HG03460 (cell line): Measurements from ENCODE around the gene SRP9.
A peak's percentile ranks its signal among the peaks of the same experiment; 100 is the strongest.
"Not testable (repeated sequence)": the region's sequence is repeated elsewhere in the genome, so short reads cannot be mapped to it uniquely, and the experiment has no call there.

Experiments used
- ATAC-seq: cut with Tn5 transposase; IDR thresholded peaks from one replicate; pipeline ENCODE4 v1.9.1; 2021; ENCODE audit not compliant: unreplicated experiment

The SRP9 gene

GRCh38 chr1:225755671-225756319 is 21.8 kb upstream of the SRP9 start:
- no peak for ATAC-seq

GRCh38 chr1:225757927-225758656 is 19.5 kb upstream of the SRP9 start:
- no peak for ATAC-seq

- ATAC-seq = not testable (repeated sequence)
Measured at GRCh38 chr1:225759972-225760371, 17.7 kb upstream of the SRP9 start.

GRCh38 chr1:225760531-225760930 is 17.1 kb upstream of the SRP9 start:
- no peak for ATAC-seq

- not testable (repeated sequence) for ATAC-seq
Measured at GRCh38 chr1:225761395-225761794, 16.2 kb upstream of the SRP9 start.

- ATAC-seq = no peak
Measured at GRCh38 chr1:225762002-225762441, 15.6 kb upstream of the SRP9 start.

- no peak for ATAC-seq
Measured at GRCh38 chr1:225762444-225762843, 15.2 kb upstream of the SRP9 start.

GRCh38 chr1:225763716-225764548 is 13.7 kb upstream of the SRP9 start:
- no peak for ATAC-seq

GRCh38 chr1:225765982-225766674 is 11.5 kb upstream of the SRP9 start:
- no peak for ATAC-seq

GRCh38 chr1:225766967-225767633 is 10.5 kb upstream of the SRP9 start:
- ATAC-seq = no peak

- ATAC-seq = no peak
Measured at GRCh38 chr1:225767634-225768540, 9.7 kb upstream of the SRP9 start.

GRCh38 chr1:225768662-225769426 is 8.8 kb upstream of the SRP9 start:
- ATAC-seq = no peak

GRCh38 chr1:225769687-225770086 is 7.9 kb upstream of the SRP9 start:
- ATAC-seq = no peak

- no peak for ATAC-seq
Measured at GRCh38 chr1:225770561-225771248, 6.9 kb upstream of the SRP9 start.

- ATAC-seq = no peak
Measured at GRCh38 chr1:225771661-225772322, 5.8 kb upstream of the SRP9 start.

- ATAC-seq = peak; percentile 43
Measured at GRCh38 chr1:225772323-225772768, 5.3 kb upstream of the SRP9 start.

- no peak for ATAC-seq
Measured at GRCh38 chr1:225772848-225773247, 4.8 kb upstream of the SRP9 start.
